H1 (cell line): Measurements from ENCODE around the gene COL25A1. TPM values are rescaled to one million over a fixed set of nuclear protein-coding genes. Genes with fewer than 3 reads are reported as not detected.

Source experiments
- SP2 ChIP-seq: IDR thresholded peaks from 2 replicates; pipeline ENCODE4 v1.6.1; 2012; ENCODE audit warnings: mild to moderate bottlenecking, low read length, inconsistent platforms
- polyA plus RNA-seq, 7 experiments: library from polyadenylated mRNA; depleted of rRNA in 3 of 7; stranded (reverse) in 5 of 7; unstranded in 2 of 7; fragments of >200 nt in 5 of 7; fragments of 200-250 nt in 2 of 7; gene quantifications; 1 replicate in 5 of 7; 2 replicates in 1 of 7; 4 replicates in 1 of 7; pipeline versions ENCODE4 v1.2.1 to v1.2.3, GENCODE V29; 2011 to 2013; ENCODE audit warnings: missing spikeins in 2 of 7, mixed read lengths in 2 of 7
- total RNA-seq: library from RNA; stranded (reverse); fragmentation: NEBNext Ultra II Directional; extraction: Animal tissue kit (Norgen Biotek cat#: 25700); gene quantifications from 2 replicates; pipeline ENCODE4 v1.2.1, GENCODE V29; 2021

Gene COL25A1
- total and polyA plus RNA-seq, 2 of the 8 experiments (the other 6 are each of a cell fraction or from before 2014, with no cell fraction given), result 1.1 to 8.3 TPM

GRCh38 chr4:109216085-109216696, 86.3 kb downstream of the COL25A1 start (continued):
- no peak for TF ChIP-seq SP2
- TF ChIP-seq, all 59 proteins: peak for 0
